CD4-positive, CD25-positive, alpha-beta regulatory T cell (primary cell): Measurements from ENCODE around the gene OLFML2A. TPM values are rescaled to one million over a fixed set of nuclear protein-coding genes. Genes with fewer than 3 reads are reported as not detected.

Experiments used
- ATAC-seq, 2 donors: fragments of 150-1000 bp; cut with Tn5 transposase; one replicate each; pipeline ENCODE4 v1.10.0; 2021; ENCODE audit warnings: low read depth in 2 of 2, moderate number of reproducible peaks in 2 of 2, moderate library complexity in 1 of 2
- DNase-seq, 3 donors: peaks; one replicate each; pipeline versions ENCODE4 v3.0.0 to v3.0.0-alpha.2; 2012 to 2022; ENCODE audit warnings: mixed read lengths in 1 of 3
- H3K27ac ChIP-seq: one replicate; pipeline ENCODE4 v1.7.0; 2013; ENCODE audit warnings: mild to moderate bottlenecking, low read length; ENCODE audit not compliant: insufficient read depth, poor library complexity, severe bottlenecking
- H3K27me3 ChIP-seq: one replicate; pipeline ENCODE4 v1.7.0; 2013; ENCODE audit warnings: low read length; ENCODE audit not compliant: control insufficient read depth, insufficient read depth
- H3K36me3 ChIP-seq: one replicate; pipeline ENCODE4 v1.7.0; 2013; ENCODE audit warnings: mild to moderate bottlenecking, low read length, moderate library complexity; ENCODE audit not compliant: control insufficient read depth, insufficient read depth
- H3K4me1 ChIP-seq: 2 replicates; pipeline ENCODE4 v1.7.0; 2013; ENCODE audit warnings: mild to moderate bottlenecking, low read length; ENCODE audit not compliant: insufficient read depth, control insufficient read depth, poor library complexity, severe bottlenecking
- H3K4me3 ChIP-seq: one replicate; pipeline ENCODE4 v1.7.0; 2013; ENCODE audit warnings: low read depth, mild to moderate bottlenecking, low read length, moderate library complexity
- H3K9me3 ChIP-seq, 2 experiments: 1 replicate in 1 of 2; 2 replicates in 1 of 2; pipeline ENCODE4 v1.7.0; 2013; ENCODE audit warnings: low read length in 2 of 2, mild to moderate bottlenecking in 1 of 2, moderate library complexity in 1 of 2; ENCODE audit not compliant: control insufficient read depth in 2 of 2
- H3K27ac Mint-ChIP-seq, 3 donors: one replicate each; pipeline ENCODE4 v1.8.0; 2020 to 2022; ENCODE audit warnings: mild to moderate bottlenecking in 3 of 3, mixed read lengths in 3 of 3, moderate library complexity in 2 of 3
- H3K27me3 Mint-ChIP-seq: one replicate; pipeline ENCODE4 v1.8.0; 2022; ENCODE audit warnings: mild to moderate bottlenecking, mixed read lengths
- H3K36me3 Mint-ChIP-seq: one replicate; pipeline ENCODE4 v1.8.0; 2020; ENCODE audit warnings: mixed read lengths
- H3K4me1 Mint-ChIP-seq, 4 donors: one replicate each; pipeline ENCODE4 v1.8.0; 2020 to 2022; ENCODE audit warnings: mixed read lengths in 4 of 4, mild to moderate bottlenecking in 1 of 4
- H3K4me3 Mint-ChIP-seq, 4 donors: one replicate each; pipeline ENCODE4 v1.8.0; 2020 to 2022; ENCODE audit warnings: mild to moderate bottlenecking in 4 of 4, mixed read lengths in 4 of 4, moderate library complexity in 3 of 4
- H3K9me3 Mint-ChIP-seq, 7 donors: one replicate each; pipeline ENCODE4 v1.8.0; 2020 to 2022; ENCODE audit warnings: mixed read lengths in 7 of 7, mild to moderate bottlenecking in 3 of 7, moderate library complexity in 2 of 7
- polyA plus RNA-seq, 4 donors: library from polyadenylated mRNA; unstranded; fragments of 300-500 nt; fragmentation: Illumina TruSeq; gene quantifications; one replicate each; pipeline ENCODE4 v1.2.3, GENCODE V29; 2021
- total RNA-seq: library from RNA; stranded (reverse); gene quantifications from one replicate; pipeline ENCODE4 v1.2.3, GENCODE V29; 2022

Gene OLFML2A
- total and polyA plus RNA-seq, 5 donors from 2014 or later: not detected

GRCh38 chr9:124803911-124804310 lies 27.0 kb downstream of the OLFML2A start:
- no peak for DNase-seq
- H3K9me3 Mint-ChIP-seq: no peaks in the 10 kb centered on the region

GRCh38 chr9:124805186-124805585 lies 28.3 kb downstream of the OLFML2A start:
- Histone ChIP-seq H3K27ac (no peak overlapping the region), H3K4me3 (no peak overlapping the region), H3K27me3 (no peaks in the 10 kb centered on the region), H3K36me3 (no peaks in the 10 kb centered on the region), H3K4me1 (no peaks in the 10 kb centered on the region), H3K9me3 (no peaks in the 10 kb centered on the region)
- H3K27ac Mint-ChIP-seq: no peak overlapping the region
- no peaks in the 10 kb centered on the region for H3K36me3 Mint-ChIP-seq
- no peaks in the 10 kb centered on the region for H3K9me3 Mint-ChIP-seq
- ATAC-seq: no peak
- peaks cover 22% of the 10 kb centered on the region for H3K27me3 Mint-ChIP-seq
- no peak overlapping the region for H3K4me3 Mint-ChIP-seq
- no peaks in the 10 kb centered on the region for H3K4me1 Mint-ChIP-seq
- DNase-seq: no peak

More at GRCh38 chr9:124803911-124804310, 27.0 kb downstream of the OLFML2A start:
- Histone ChIP-seq H3K27ac (no peak overlapping the region), H3K4me1 (no peaks in the 10 kb centered on the region), H3K4me3 (no peak overlapping the region), H3K27me3 (no peaks in the 10 kb centered on the region), H3K36me3 (no peaks in the 10 kb centered on the region), H3K9me3 (no peaks in the 10 kb centered on the region)
- H3K4me3 Mint-ChIP-seq: no peak overlapping the region
- H3K27ac Mint-ChIP-seq: no peak overlapping the region
- no peaks in the 10 kb centered on the region for H3K36me3 Mint-ChIP-seq
- no peak for ATAC-seq
- peaks cover 22% of the 10 kb centered on the region for H3K27me3 Mint-ChIP-seq
- no peaks in the 10 kb centered on the region for H3K4me1 Mint-ChIP-seq

- DNase-seq: no peak
- H3K27ac Mint-ChIP-seq: peak overlapping the region in 1 of 3 donors; percentile 56
Observed at GRCh38 chr9:124808246-124808956, 31.5 kb downstream of the OLFML2A start.

GRCh38 chr9:124809211-124809610 lies 32.3 kb downstream of the OLFML2A start:
- Mint-ChIP-seq H3K9me3 (no peaks in the 10 kb centered on the region), H3K27ac (no peak overlapping the region), H3K36me3 (no peaks in the 10 kb centered on the region), H3K27me3 (peaks cover 10% of the 10 kb centered on the region), H3K4me3 (no peak overlapping the region), H3K4me1 (no peaks in the 10 kb centered on the region)
- Histone ChIP-seq H3K4me1 (no peaks in the 10 kb centered on the region), H3K27me3 (no peaks in the 10 kb centered on the region), H3K4me3 (no peak overlapping the region), H3K27ac (no peak overlapping the region), H3K9me3 (no peaks in the 10 kb centered on the region), H3K36me3 (no peaks in the 10 kb centered on the region)
- DNase-seq (no peak), ATAC-seq (no peak)

More at GRCh38 chr9:124808246-124808956, 31.5 kb downstream of the OLFML2A start:
- H3K27ac ChIP-seq: no peak overlapping the region
- Mint-ChIP-seq H3K4me1 (no peaks in the 10 kb centered on the region), H3K4me3 (no peak overlapping the region), H3K9me3 (no peaks in the 10 kb centered on the region), H3K36me3 (no peaks in the 10 kb centered on the region), H3K27me3 (peaks cover 10% of the 10 kb centered on the region)
- no peak for ATAC-seq
- no peaks in the 10 kb centered on the region for H3K9me3 ChIP-seq
- no peaks in the 10 kb centered on the region for H3K36me3 ChIP-seq
- no peaks in the 10 kb centered on the region for H3K27me3 ChIP-seq
- no peaks in the 10 kb centered on the region for H3K4me1 ChIP-seq
- no peak overlapping the region for H3K4me3 ChIP-seq

- H3K4me1 ChIP-seq: no peaks in the 10 kb centered on the region
- no peaks in the 10 kb centered on the region for H3K9me3 Mint-ChIP-seq
- no peak overlapping the region for H3K27ac Mint-ChIP-seq
- no peaks in the 10 kb centered on the region for H3K36me3 ChIP-seq
- H3K4me3 ChIP-seq: no peak overlapping the region
- H3K4me1 Mint-ChIP-seq: no peaks in the 10 kb centered on the region
- peaks cover 9% of the 10 kb centered on the region for H3K27me3 Mint-ChIP-seq
- DNase-seq (no peak), ATAC-seq (no peak)
- H3K27me3 ChIP-seq: no peaks in the 10 kb centered on the region
- H3K36me3 Mint-ChIP-seq: no peaks in the 10 kb centered on the region
- H3K4me3 Mint-ChIP-seq: no peak overlapping the region
- no peaks in the 10 kb centered on the region for H3K9me3 ChIP-seq
- H3K27ac ChIP-seq: no peak overlapping the region
Observed at GRCh38 chr9:124809741-124810500, 33.0 kb downstream of the OLFML2A start.

GRCh38 chr9:124810663-124811355 lies 33.9 kb downstream of the OLFML2A start:
- no peak for ATAC-seq
- Histone ChIP-seq H3K9me3 (no peaks in the 10 kb centered on the region), H3K4me1 (no peaks in the 10 kb centered on the region), H3K27me3 (no peaks in the 10 kb centered on the region), H3K36me3 (no peaks in the 10 kb centered on the region), H3K27ac (no peak overlapping the region), H3K4me3 (no peak overlapping the region)
- no peaks in the 10 kb centered on the region for H3K4me1 Mint-ChIP-seq
- no peak for DNase-seq
- peaks cover 4% of the 10 kb centered on the region for H3K27me3 Mint-ChIP-seq
- H3K4me3 Mint-ChIP-seq: no peak overlapping the region
- no peaks in the 10 kb centered on the region for H3K36me3 Mint-ChIP-seq
- H3K27ac Mint-ChIP-seq: no peak overlapping the region
- no peaks in the 10 kb centered on the region for H3K9me3 Mint-ChIP-seq

- no peaks in the 10 kb centered on the region for H3K36me3 ChIP-seq
- Mint-ChIP-seq H3K36me3 (no peaks in the 10 kb centered on the region), H3K27me3 (peaks cover 4% of the 10 kb centered on the region), H3K4me1 (no peaks in the 10 kb centered on the region), H3K27ac (no peak overlapping the region), H3K4me3 (no peak overlapping the region), H3K9me3 (no peaks in the 10 kb centered on the region)
- no peaks in the 10 kb centered on the region for H3K9me3 ChIP-seq
- H3K4me3 ChIP-seq: no peak overlapping the region
- DNase-seq (no peak), ATAC-seq (no peak)
- H3K4me1 ChIP-seq: no peaks in the 10 kb centered on the region
- no peak overlapping the region for H3K27ac ChIP-seq
- no peaks in the 10 kb centered on the region for H3K27me3 ChIP-seq
Observed at GRCh38 chr9:124812441-124812876, 35.5 kb downstream of the OLFML2A start.
